ENCODE data around the gene GSE1. TPM values are rescaled to one million over a fixed set of nuclear protein-coding genes. Genes with fewer than 3 reads are reported as not detected.
A peak's percentile ranks its signal among the peaks of the same experiment; 100 is the strongest.

GSE1 gene
- total and polyA plus RNA-seq, 3 donors from 2014 or later = 49.9 to 212 (median 188) TPM

DNA sequence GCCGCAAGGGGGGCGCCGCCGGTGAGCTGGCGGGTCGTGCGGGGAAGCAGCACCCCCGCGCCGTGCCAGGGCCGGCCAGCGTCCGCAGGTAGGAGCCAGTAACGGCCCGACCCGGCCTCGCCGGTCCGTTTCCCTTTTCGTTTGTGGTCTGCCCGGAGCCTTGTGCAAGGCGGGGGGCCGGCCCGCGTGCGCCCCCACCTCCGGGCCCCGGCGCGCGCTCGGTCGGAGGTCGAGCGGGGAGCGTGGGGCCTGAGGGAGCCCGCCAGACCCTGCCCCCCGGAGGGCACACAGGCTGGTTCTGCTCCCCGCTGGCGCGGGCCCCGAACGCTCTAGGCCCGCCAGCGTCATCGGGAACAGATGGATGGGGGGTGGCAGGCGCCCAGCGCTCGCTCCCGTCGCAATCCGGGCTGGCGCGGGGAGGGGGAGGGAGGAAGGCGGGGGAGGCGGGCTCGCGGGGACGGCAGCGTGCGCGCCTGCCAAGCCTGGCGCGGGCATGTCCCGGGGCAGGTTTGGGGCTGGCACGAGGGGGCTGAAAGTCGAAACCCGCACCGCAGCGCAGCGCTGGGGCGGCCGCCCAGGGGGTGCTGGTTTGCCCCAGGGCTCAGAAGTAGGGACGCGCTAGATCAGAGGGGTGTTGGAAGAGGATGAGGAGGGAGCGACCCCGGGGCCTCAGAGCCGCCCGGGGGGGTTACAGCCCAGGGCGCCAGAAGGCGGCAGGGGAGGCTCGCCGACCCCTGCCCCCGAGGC lies 1.5 kb upstream of the GSE1 start:
- peak; percentile 83 for DNase-seq
- Histone ChIP-seq H3K36me3 (ENCODE audit: low read depth, missing control alignments) (no peaks in the 10 kb centered on the region), H3K4me3 (peak overlapping the region; percentile 53 to 68), H3K9me3 (no peaks in the 10 kb centered on the region), H3K27me3 (no peaks in the 10 kb centered on the region), H3K27ac (peak overlapping the region; percentile 32 to 80), H3K4me1 (peaks cover 78% of the 10 kb centered on the region)
- 0% methylated on average over 5 to 51 of the region's 84 CpGs for WGBS, 2 donors
- TF ChIP-seq POLR2A (IDR thresholded peaks at IDR 0.05) = no peak
- TF ChIP-seq, protein P1, sequence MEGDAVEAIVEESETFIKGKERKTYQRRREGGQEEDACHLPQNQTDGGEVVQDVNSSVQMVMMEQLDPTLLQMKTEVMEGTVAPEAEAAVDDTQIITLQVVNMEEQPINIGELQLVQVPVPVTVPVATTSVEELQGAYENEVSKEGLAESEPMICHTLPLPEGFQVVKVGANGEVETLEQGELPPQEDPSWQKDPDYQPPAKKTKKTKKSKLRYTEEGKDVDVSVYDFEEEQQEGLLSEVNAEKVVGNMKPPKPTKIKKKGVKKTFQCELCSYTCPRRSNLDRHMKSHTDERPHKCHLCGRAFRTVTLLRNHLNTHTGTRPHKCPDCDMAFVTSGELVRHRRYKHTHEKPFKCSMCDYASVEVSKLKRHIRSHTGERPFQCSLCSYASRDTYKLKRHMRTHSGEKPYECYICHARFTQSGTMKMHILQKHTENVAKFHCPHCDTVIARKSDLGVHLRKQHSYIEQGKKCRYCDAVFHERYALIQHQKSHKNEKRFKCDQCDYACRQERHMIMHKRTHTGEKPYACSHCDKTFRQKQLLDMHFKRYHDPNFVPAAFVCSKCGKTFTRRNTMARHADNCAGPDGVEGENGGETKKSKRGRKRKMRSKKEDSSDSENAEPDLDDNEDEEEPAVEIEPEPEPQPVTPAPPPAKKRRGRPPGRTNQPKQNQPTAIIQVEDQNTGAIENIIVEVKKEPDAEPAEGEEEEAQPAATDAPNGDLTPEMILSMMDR (IDR thresholded peaks at IDR 0.05) = peak in 1 of 3 experiments; percentile 28
- intact Hi-C loops (cut with DNase I; ENCODE audit: low total_unique reads) = no loop called here

DNA sequence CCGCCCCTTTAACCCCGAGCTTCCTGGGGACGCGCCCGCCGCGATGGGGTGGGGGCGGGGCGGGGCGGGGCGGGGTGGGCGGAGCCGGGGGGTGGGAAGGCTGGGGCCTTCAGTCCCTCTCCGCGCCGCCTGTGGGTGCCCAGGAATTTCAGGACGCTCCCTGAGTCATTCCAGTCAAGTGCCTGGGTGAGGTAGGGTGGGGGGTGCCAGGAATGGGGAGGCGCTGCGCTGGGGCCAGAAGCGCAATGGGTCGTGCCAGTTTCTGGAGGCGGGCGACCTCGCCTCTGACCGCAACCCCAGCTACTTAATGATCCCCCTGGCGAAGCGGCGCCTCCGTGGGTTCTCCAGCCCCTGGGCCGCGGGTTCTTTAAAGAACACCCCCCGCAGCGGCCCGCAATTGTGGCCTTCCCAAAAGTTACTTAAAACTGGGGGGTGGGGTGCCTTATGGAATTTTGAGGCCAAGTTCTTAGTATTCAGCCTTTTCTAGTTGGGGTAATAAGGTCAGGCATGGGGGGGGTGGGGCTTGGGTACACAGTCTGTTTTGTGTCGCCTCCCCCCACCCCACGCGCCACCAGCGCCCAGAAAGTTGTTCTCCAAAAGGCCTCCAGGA lies 826 bp upstream of the GSE1 start:
- Histone ChIP-seq H3K27ac (peak overlapping the region; percentile 34 to 80), H3K9me3 (no peaks in the 10 kb centered on the region), H3K4me3 (peak overlapping the region; percentile 53 to 68), H3K4me1 (peaks cover 77% of the 10 kb centered on the region), H3K36me3 (ENCODE audit: low read depth, missing control alignments) (no peaks in the 10 kb centered on the region), H3K27me3 (no peaks in the 10 kb centered on the region)
- TF ChIP-seq, protein P1 (IDR thresholded peaks at IDR 0.05) = no peak
- TF ChIP-seq POLR2A (IDR thresholded peaks at IDR 0.05) = no peak
- intact Hi-C loops (cut with DNase I; ENCODE audit: low total_unique reads) = no loop called here
- DNase-seq = peak; percentile 58
- WGBS, 2 donors = 1 to 3% methylated on average over 21 to 26 of the region's 38 CpGs

DNA sequence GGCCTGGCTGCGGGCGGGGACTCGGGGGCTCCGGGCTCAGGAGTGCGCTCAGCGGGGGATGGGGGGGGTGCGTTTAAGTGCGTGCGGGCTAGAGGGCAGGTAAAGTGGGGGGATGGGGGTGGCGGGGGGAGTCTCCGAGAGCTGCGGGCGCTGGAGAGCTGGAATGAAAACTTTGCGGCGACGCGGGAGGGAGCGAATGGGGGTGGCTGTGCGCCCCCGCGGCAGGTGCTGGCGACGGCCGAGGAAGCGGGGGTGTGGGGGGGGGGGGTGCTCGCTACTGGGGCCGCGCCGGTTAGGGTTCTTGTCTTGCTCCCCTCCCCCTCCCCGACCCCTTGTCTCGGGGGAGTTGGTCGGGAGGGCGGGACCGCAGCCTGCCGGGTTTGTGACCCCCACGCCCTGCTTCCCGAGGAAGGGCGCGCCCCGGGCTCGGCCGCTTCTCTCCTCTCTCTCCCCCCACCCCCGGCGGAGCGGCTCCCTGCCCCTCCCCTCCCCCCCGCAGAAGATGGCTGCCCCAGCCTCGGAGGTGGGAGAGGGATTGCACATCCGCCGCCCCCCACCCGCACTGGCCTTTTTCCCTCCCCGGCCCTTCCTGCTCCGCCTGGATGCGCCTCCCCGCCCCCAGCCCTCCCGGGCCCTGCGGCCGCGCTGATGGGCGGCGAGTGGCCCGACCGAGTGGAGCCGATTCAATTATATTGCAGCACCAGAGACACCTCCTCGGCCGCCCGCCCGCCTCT lies 649 bp downstream of the GSE1 start:
- TF ChIP-seq, protein P1 (IDR thresholded peaks at IDR 0.05) = no peak
- no peak for TF ChIP-seq POLR2A (IDR thresholded peaks at IDR 0.05)
- peak overlapping the region; percentile 6 to 79 for H3K27ac ChIP-seq
- H3K9me3 ChIP-seq = no peaks in the 10 kb centered on the region
- intact Hi-C loops (cut with DNase I; ENCODE audit: low total_unique reads) = no loop called here
- H3K4me3 ChIP-seq = peak overlapping the region; percentile 53 to 68
- no peaks in the 10 kb centered on the region for H3K27me3 ChIP-seq
- peak; percentile 64 for DNase-seq
- H3K36me3 ChIP-seq (ENCODE audit: low read depth, missing control alignments) = no peaks in the 10 kb centered on the region
- 16 to 34% methylated on average over 19 to 65 of the region's 67 CpGs for WGBS, 2 donors
- peaks cover 68% of the 10 kb centered on the region for H3K4me1 ChIP-seq

DNA sequence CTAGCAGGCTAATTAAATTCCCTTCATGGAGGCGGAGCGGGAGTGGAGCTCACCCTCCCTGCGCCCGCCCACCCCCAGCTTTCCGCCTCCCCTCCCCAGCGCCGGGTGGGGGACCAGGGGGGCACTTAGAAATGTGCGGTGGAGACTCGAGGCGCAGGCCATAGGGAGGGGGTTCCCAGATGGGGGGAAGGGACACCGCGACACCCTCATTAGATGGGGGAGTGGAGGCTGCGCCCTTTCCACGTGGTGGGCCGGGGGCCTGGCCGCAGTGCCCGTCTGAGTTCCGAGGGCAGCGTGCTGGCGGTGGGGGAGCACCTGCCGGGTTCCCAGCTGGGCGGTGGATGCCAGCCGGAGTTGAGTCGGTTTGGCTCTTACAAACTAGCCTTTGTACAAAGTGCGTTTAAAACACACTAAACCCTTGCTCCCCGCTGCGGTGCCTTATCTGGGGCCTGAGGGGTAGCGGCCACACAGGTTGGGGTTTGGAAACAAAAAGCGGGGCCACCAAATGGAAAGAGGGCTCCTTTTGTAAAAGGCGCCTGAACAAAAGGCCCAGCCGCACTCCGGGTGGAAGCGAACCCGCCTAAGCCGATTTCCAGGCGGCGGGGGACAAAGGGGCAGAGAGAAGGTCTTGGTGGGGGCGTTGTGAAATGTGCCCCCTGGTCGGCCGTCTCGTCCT lies 1.4 kb downstream of the GSE1 start:
- Histone ChIP-seq H3K27me3 (no peaks in the 10 kb centered on the region), H3K36me3 (ENCODE audit: low read depth, missing control alignments) (no peaks in the 10 kb centered on the region), H3K27ac (peak overlapping the region; percentile 6 to 8), H3K9me3 (no peaks in the 10 kb centered on the region), H3K4me3 (peak overlapping the region; percentile 53 to 68), H3K4me1 (peaks cover 68% of the 10 kb centered on the region)
- WGBS, 2 donors = 55 to 77% methylated on average over 33 to 39 of the region's 41 CpGs
- no peak for DNase-seq
- intact Hi-C loops (cut with DNase I; ENCODE audit: low total_unique reads) = no loop called here
- TF ChIP-seq, protein P1 (IDR thresholded peaks at IDR 0.05) = no peak
- TF ChIP-seq POLR2A (IDR thresholded peaks at IDR 0.05) = no peak

Data from testis (tissue), 3 donors.